H1 (cell line): ENCODE results near the gene CNBD2. TPM values are rescaled to one million over a fixed set of nuclear protein-coding genes. Genes with fewer than 3 reads are reported as not detected.

Experiments used
- CEBPB ChIP-seq: IDR thresholded peaks from 2 replicates; pipeline ENCODE4 v1.6.1; 2012; ENCODE audit warnings: low read depth, low read length
- CREB1 ChIP-seq: IDR thresholded peaks from 2 replicates; pipeline ENCODE4 v1.6.1; 2012; ENCODE audit warnings: inconsistent platforms
- JUND ChIP-seq: IDR thresholded peaks from 2 replicates; pipeline ENCODE4 v1.6.1; 2011; ENCODE audit warnings: mild to moderate bottlenecking, improper control_type of control experiment, low read length
- RAD21 ChIP-seq, 2 experiments: IDR thresholded peaks in 1 of 2; conservative IDR thresholded peaks in 1 of 2; 2 replicates each; pipeline ENCODE4 v1.6.1; 2011; ENCODE audit warnings: low read depth in 2 of 2, low read length in 2 of 2, improper control_type of control experiment in 1 of 2, inconsistent platforms in 1 of 2, mild to moderate bottlenecking in 1 of 2, moderate library complexity in 1 of 2
- SIX5 ChIP-seq: IDR thresholded peaks from 2 replicates; pipeline ENCODE4 v1.6.1; 2011; ENCODE audit warnings: mild to moderate bottlenecking, low read depth, low read length
- SP1 ChIP-seq: IDR thresholded peaks from 2 replicates; pipeline ENCODE4 v1.6.1; 2011; ENCODE audit warnings: low read depth, low read length
- polyA plus RNA-seq, 7 experiments: library from polyadenylated mRNA; depleted of rRNA in 3 of 7; stranded (reverse) in 5 of 7; unstranded in 2 of 7; fragments of >200 nt in 5 of 7; fragments of 200-250 nt in 2 of 7; gene quantifications; 1 replicate in 5 of 7; 2 replicates in 1 of 7; 4 replicates in 1 of 7; pipeline versions ENCODE4 v1.2.1 to v1.2.3, GENCODE V29; 2011 to 2013; ENCODE audit warnings: missing spikeins in 2 of 7, mixed read lengths in 2 of 7
- total RNA-seq: library from RNA; stranded (reverse); fragmentation: NEBNext Ultra II Directional; extraction: Animal tissue kit (Norgen Biotek cat#: 25700); gene quantifications from 2 replicates; pipeline ENCODE4 v1.2.1, GENCODE V29; 2021

The CNBD2 gene
- total and polyA plus RNA-seq, 2 of the 8 experiments (the other 6 are each of a cell fraction or from before 2014, with no cell fraction given), result 2.6 to 4.5 TPM

DNA sequence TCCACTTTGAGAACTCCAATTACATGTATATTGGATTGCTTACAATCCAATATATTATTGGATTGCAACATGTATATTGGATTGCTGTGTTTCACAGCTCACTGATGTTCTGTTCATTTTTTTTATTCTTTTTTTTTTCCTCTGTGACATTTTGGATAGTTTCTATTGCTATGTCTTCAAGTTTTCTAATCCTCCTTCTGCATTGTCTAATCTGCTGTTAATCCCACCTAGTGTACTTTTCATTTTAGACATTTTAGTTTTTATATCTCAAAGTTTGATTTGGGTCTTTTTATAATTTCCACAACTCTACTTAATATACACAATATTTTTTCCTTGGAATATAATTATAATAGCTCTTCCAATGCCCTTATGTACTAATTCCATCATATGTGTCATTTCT, 34.5 kb downstream of the CNBD2 start (continued):
- no peak for TF ChIP-seq CREB1
- no peak for TF ChIP-seq SIX5
- no peak for TF ChIP-seq JUND
- no peak for TF ChIP-seq SP1
- TF ChIP-seq RAD21 (IDR thresholded peaks at IDR 0.05 in 1 of 2, conservative IDR thresholded peaks at IDR 0.05 in 1 of 2; ENCODE audit: low read depth in 2 of 2, low read length in 2 of 2), result no peak
- no peak for TF ChIP-seq CEBPB
